ENCODE measurements around the gene SORBS2. TPM values are rescaled to one million over a fixed set of nuclear protein-coding genes. Genes with fewer than 3 reads are reported as not detected.

Gene SORBS2
- total and polyA plus RNA-seq, 2 of the 8 experiments (the other 6 are each of a cell fraction or from before 2014, with no cell fraction given): 73.0 to 87.1 TPM

DNA sequence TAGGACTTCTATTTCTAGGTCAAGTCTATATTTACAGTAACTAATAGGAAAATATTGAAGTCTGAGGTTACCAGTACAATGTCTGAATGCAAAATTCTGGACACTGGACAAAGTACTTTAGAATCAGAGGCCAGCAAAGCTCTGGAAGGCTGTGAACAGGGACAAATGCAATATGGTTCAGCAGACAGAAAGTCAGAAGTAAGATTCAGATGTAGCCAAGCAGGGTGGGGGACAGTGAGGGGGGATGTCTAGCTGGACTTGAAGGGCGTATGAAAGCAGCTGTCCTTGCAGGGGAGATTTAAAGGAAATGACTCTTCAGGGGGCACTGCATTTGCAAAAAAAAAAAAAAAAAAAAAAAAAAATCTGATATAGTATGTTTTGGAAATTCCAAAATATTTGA, 2.9 kb downstream of the SORBS2 start (continued):
- TF ChIP-seq CTBP2 (IDR thresholded peaks at IDR 0.05; ENCODE audit: borderline replicate concordance, insufficient read depth, insufficient read length, low read length): no peak
- TF ChIP-seq CHD2 (IDR thresholded peaks at IDR 0.05; ENCODE audit: low read length): no peak
- no peak for TF ChIP-seq POLR2A (IDR thresholded peaks at IDR 0.05; ENCODE audit: control extremely low read depth in 1 of 2, low read depth in 2 of 2, low read length in 2 of 2)
- TF ChIP-seq RAD21 (IDR thresholded peaks at IDR 0.05 in 1 of 2, conservative IDR thresholded peaks at IDR 0.05 in 1 of 2; ENCODE audit: low read depth in 2 of 2, low read length in 2 of 2): no peak
- no peak for TF ChIP-seq RXRA (IDR thresholded peaks at IDR 0.05; ENCODE audit: insufficient read depth, low read depth, low read length)
- no peak for TF ChIP-seq SUZ12 (IDR thresholded peaks at IDR 0.05; ENCODE audit: low read length)
- TF ChIP-seq TAF1 (IDR thresholded peaks at IDR 0.05; ENCODE audit: low read depth, low read length): no peak
- no peak for TF ChIP-seq NANOG (IDR thresholded peaks at IDR 0.05; ENCODE audit: insufficient read depth, low read depth, low read length, poor library complexity, severe bottlenecking)
